NCI-H1417 treated with DMSO at 0.1 percent for 48 hours (cell line): ENCODE measurements around the gene GRAMD2A.

Experiments used
- DNase-seq: peaks from one replicate; lab custom pipeline; 2025; lab: John Stamatoyannopoulos, UW

The GRAMD2A gene

DNA sequence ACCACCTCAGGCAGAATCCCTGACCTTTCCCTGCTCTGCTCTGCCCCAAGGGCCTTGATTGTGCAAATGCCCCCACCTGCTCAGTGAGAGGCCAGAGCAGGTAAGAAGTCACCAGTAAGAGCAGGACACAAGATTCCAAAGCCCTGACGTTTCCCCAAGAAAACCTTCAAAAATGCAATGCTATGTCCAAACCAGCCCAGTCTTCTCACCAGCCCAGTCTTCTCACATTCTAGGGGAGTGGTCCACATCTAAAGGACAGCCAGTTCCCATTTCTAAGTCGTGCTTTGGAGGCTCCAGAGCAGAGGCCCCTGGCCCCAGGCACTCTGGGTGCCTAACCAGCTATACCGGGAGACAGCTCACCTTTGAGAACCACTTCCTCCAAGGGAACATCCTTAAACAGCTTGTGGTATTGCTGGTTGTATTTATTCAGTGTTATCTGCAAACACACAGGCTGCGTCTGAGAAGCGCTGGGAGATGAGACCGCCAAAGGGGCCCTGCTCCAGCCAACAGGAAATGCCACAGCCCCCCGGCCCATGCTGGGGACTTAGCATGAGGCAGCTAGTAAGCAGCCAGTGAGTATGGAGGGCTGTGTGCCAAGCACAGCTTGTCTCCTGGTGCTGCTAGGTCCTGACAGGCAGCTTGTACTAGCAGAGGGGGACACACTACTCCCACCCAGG, 29.3 kb downstream of the GRAMD2A start:
- no peak for DNase-seq

DNA sequence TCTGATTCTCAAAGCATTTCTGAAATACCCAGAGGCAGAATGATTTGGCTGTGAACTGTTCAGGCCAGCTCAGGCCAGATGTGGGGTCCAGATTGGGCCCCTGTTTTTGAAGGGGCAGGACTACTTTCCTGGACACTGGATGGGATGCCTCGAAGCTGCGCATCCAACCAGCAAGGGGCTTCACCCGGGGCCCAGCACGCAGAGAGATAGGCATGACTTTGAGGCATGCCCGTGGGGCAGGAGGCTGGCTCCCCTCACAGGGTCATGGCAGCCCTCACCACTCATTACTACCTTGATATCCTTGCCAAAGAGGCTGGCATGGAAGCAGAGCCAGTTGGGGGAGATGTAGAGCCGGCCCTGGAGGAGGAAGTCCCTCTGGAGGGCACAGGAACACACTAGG, 30.1 kb downstream of the GRAMD2A start:
- no peak for DNase-seq

DNA sequence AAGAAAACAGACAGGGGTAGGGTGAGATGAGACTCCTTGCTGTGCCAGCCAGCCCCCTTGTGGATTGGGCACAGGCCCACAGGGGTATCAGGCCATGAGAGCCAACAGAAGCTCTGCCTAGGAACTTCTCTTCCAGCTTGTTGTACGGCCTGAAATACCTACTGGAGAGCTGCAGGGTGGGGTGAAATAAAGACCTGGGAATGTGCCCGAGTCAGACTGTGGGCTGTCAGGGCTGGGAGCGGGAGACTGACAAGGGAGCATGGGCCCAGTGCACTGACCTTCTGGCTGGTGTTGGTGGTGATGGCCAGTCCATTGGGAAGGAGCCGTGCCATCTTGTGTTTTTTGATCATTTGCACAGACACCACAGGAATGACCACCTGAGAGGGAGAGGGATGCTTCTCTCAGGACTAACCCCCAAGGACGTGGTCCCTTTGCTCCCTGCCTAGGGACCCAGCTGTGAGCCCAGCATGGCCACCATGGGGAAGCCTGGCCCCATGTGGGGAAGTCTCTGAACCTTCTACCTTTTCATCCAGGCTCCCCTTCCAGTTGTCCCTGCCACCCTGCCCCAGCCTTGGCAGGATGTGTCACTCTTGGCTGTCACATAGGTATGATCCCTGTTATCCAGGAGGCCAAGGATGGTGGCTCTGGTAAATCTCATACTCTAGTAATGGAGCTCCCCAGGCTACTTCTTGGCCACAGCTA, 30.7 kb downstream of the GRAMD2A start:
- DNase-seq = no peak

GRCh38 chr15:72163719-72164118, 33.9 kb downstream of the GRAMD2A start:
- no peak for DNase-seq

DNA sequence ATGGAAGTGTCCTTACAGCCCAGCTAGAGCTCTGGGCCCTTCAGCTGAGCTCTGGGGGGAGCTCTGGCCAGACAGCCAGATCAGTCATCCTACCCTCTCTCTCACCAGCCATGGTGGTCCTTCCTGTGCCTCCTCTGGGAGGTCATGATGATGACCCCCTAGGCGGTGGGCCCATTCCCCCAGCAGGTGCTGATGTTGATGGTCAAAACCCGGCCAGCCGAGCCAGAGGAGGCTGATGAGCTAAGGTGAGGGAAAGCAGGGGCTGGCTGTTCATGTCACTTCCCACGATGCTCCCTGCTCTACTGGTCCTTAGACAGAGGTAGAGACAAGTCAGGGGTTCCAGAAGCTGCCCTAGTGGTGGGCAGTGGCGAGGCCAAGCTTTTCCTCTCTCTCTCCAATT, 35.0 kb downstream of the GRAMD2A start:
- no peak for DNase-seq

DNA sequence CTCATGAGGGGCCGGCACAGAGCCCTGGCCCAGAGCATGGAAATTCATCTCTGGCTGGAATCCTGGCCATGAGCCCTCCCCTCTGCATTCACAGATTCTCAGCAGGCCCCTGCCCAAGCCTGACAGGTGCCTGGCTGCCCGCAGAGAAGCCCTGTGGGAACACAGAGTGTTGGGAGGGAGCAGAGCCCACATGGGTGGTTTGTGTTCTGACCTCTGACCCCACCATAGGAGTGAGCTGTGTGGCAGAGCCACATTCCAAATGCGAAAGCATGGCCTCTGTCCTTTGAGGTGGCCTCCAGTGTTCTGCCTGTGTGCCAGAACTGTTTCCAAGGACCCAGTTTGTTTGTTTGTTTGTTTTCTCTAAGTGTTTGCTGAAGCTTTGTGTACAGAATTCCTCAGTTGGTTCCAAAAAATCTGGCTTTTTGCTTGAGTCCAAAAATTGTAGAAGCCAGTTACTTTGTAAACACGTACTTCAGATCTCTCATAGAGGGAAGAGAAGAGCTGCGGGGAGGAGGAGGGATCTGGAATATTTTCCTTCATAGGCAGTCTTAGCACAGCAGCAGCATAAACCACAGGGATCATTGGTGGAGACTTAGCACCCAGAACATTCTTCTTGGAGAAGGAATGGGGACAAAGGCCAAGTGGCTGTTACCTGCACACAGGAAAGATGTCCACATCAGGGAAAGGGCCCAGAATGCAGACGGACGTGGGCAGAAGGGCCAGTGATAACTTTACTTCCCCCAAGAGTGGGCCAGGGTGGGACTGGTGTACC, 36.0 kb downstream of the GRAMD2A start:
- no peak for DNase-seq

- no peak for DNase-seq
Observed at GRCh38 chr15:72160696-72161245, 36.8 kb downstream of the GRAMD2A start.

- DNase-seq = no peak
Observed at GRCh38 chr15:72156928-72157327, 40.7 kb downstream of the GRAMD2A start.

- peak; percentile 76 for DNase-seq
Observed at GRCh38 chr15:72155635-72156616, 41.7 kb downstream of the GRAMD2A start.

- no peak for DNase-seq
Observed at GRCh38 chr15:72155003-72155621, 42.5 kb downstream of the GRAMD2A start.

DNA sequence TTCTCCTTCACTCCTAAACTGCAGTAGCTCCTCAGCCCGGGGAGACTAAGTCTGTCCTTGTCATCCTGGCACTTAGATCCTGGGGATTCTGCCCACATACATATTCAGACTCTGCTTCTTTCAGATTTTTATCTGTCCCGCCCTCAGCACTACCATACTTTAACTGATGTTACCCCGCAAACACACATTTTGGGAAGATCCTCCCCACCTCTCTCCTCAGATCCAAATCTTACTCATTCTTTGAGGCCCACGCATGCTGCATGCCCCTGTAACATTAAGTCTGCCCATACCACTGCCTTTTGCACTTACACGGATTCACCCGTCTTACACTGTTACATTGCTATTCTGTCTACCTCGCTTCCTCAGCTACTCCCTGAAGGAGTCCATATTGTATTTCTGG, 43.3 kb downstream of the GRAMD2A start:
- DNase-seq = no peak

- no peak for DNase-seq
Observed at GRCh38 chr15:72153269-72154000, 44.2 kb downstream of the GRAMD2A start.

- no peak for DNase-seq
Observed at GRCh38 chr15:72147418-72147817, 50.2 kb downstream of the GRAMD2A start.

- no peak for DNase-seq
Observed at GRCh38 chr15:72146934-72147333, 50.7 kb downstream of the GRAMD2A start.

- DNase-seq = no peak
Observed at GRCh38 chr15:72146221-72146620, 51.4 kb downstream of the GRAMD2A start.

DNA sequence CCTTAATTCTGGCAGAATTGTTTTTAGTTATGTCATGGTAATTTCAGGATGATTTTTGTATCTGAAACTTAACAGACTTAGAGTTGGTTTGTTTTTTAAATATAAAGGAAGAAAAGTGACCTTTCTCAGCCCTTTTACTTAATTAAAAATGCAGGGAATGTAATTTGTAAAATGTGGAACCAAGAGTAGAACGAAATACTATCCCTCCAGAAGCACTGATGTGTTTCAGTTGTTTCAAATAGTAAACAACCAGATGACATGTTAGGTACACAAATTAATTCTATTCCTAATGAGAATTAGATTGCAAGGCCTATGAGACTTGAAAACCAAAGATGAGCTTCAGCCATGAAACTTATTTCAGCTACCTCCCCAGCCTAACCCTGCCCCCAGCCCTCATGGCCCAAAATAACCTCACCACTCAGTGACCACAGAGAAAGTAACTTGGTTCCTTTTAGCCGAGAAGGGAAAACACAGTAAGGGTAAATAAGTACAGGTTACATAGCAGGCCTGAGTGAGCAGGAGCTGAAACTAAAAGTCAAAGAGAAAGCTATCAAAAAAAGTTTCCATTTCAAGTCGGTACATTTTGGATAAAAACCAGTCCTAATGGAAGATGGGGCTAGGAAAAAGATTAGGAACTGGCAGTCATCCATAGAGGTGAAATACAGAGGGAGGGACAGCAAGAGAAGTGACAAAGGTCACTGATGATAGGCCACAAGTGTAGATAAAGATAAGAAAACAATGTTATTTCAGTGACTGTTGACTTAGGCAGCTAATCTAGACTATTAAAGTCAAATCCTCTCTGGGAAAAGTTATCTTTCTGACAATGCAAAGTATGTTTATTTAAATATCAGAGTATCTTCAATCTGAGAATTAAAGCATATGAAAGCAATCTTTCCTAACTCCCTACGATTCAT, 56.2 kb downstream of the GRAMD2A start:
- no peak for DNase-seq

DNA sequence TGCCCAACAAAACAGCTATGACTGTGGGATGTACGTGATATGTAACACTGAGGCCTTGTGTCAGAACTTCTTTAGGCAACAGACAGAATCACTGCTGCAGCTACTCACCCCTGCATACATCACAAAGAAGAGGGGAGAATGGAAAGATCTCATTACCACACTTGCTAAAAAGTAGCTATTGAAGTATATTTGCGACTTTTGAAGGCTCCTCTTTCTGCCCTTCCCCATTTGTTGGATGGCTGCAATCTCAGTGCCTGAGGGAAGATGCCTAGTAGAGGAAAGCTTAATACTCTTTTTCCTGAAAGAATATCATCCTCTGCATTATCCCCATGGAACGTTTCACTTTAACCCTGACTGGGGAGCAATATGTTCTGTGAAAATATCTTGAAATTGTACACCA, 57.5 kb downstream of the GRAMD2A start:
- DNase-seq = no peak

GRCh38 chr15:72139667-72140066, 57.9 kb downstream of the GRAMD2A start:
- DNase-seq = no peak
